DND-41 (cell line): ENCODE results near the gene ATP13A3.

Source experiments
- EZH2 ChIP-seq: IDR thresholded peaks from 3 replicates; pipeline ENCODE4 v1.6.1; 2012; ENCODE audit warnings: borderline replicate concordance, low read depth, mild to moderate bottlenecking, moderate library complexity, low read length, inconsistent platforms; ENCODE audit not compliant: severe bottlenecking
- TF ChIP-seq, protein P1 (sequence below): IDR thresholded peaks from 2 replicates; pipeline ENCODE4 v1.5.1; 2012; ENCODE audit warnings: borderline replicate concordance, low read length, moderate library complexity, mild to moderate bottlenecking; ENCODE audit not compliant: poor library complexity, severe bottlenecking; ENCODE audit errors: extremely low read depth

DNA sequence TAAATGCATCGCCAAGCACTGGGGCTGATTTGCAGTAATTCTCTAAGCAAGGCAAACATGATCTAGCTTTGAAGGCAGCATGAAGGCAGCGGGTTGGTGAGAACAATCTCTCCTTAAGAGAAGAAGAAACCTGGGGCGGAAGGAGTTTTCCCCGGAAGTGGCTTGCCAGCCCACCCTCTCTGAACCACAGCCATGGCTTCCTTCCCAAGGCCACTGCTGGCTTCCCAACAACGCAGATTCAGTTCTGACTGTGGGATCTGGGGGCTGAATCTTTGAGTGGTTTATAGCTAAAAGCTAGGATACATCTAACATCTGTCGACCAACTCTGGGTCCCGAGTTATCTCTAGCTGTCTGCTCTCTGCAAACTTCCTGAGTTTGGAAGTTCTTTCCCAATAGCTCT is 131.4 kb downstream of the ATP13A3 start:
- no peak for TF ChIP-seq EZH2
- TF ChIP-seq, protein P1, sequence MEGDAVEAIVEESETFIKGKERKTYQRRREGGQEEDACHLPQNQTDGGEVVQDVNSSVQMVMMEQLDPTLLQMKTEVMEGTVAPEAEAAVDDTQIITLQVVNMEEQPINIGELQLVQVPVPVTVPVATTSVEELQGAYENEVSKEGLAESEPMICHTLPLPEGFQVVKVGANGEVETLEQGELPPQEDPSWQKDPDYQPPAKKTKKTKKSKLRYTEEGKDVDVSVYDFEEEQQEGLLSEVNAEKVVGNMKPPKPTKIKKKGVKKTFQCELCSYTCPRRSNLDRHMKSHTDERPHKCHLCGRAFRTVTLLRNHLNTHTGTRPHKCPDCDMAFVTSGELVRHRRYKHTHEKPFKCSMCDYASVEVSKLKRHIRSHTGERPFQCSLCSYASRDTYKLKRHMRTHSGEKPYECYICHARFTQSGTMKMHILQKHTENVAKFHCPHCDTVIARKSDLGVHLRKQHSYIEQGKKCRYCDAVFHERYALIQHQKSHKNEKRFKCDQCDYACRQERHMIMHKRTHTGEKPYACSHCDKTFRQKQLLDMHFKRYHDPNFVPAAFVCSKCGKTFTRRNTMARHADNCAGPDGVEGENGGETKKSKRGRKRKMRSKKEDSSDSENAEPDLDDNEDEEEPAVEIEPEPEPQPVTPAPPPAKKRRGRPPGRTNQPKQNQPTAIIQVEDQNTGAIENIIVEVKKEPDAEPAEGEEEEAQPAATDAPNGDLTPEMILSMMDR = no peak
